ENCODE results near the gene NDUFA7.

GRCh38 chr19:8357007-8357521 is 35.9 kb upstream of the NDUFA7 start:
- TF ChIP-seq CTCF (conservative IDR thresholded peaks at IDR 0.05; ENCODE audit: low read depth, low read length) (no peak), EZH2 (IDR thresholded peaks at IDR 0.05; ENCODE audit: borderline replicate concordance, low read depth, low read length, poor library complexity, severe bottlenecking) (no peak)
